ENCODE data around the gene YBX2.

YBX2 gene

DNA sequence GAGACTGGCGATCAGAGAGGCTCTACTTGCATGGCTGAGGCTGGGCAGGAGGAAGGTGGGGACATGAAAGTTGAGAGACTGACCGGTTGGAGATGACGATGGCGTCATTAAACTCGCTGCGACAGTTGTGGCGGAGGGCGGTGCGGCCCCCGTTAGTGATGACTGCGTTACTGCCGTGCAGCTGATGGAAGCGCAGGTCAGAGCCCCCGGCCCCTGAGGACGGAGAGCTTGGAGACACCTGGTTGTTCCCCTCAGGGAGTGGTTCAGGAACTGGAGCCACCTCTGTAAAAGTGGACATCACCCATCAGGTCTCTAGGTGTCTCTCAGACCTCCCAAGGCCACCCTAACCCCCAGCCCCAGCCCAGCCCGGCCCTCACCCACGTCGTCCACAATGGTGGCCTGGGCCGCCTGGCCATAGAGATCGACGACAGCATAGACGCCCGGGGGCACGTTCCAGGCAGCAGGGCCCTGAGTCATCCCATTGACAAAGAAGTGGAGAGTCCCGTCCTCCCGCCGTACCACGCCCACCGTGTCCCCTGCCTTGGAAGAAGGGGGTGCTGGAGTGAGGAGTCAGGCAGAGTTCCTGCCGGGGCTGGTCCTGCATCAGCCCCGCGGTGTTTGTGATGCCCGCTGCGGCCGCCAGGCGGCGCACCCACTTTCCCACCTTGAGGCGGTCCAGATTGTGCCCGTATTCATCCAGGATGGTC is 29.4 kb upstream of the YBX2 start:
- DNase-seq (ENCODE audit: low spot score) (no peak), FAIRE-seq (no peak)

DNA sequence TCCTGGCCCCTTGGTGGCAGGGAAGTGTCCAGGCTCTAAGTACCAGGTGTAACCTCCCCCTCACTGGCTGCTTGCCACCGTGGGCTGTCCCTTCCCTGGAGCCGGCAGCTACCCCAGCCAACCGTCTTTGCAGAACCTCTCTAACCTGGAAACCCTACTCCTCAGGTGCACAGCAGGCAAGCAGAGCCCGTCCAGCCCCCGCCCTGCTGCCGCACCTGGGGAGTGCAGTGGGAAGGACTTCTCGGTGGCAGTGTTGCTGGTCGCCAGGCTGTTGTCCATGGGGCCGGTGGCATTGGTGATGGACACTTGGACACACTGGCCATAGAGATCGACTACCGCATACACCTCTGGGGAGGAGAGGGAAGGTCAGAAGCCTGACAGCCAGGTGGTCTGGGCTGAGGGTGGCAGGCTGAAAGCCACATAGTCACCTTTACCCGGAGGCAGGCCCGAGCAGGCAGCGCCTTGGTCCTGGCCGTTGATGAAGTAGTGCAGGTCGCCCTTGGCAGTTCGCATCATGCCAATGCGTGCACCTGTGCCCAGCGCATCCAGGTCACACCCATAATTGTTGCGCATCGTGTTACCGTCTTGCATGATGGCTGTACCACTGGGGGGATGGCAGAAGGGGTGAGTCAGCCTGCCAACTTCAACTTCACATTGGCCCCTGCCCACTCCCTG is 28.2 kb upstream of the YBX2 start:
- no peak for DNase-seq (ENCODE audit: low spot score)
- FAIRE-seq = no peak

DNA sequence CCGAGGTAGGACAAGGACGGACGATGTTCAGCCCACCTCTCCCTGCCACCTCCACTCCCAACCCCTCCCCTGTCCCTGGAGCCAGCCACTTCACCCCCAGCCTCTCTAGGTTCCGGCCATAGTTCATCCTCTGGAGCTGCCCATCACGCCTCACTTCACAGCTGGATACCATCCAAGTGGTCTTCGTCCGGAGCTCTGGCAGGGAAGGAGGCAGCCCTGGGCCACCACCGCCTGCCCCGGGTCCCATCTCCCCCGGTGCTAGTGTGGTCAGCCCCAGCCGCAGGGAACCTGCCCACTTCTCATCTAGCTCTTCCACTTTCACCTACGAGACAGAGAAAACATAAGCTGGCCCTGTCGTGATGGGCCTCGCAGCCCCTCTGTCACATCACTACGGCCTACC is 27.0 kb upstream of the YBX2 start:
- DNase-seq (ENCODE audit: low spot score) (no peak), FAIRE-seq (no peak)

DNA sequence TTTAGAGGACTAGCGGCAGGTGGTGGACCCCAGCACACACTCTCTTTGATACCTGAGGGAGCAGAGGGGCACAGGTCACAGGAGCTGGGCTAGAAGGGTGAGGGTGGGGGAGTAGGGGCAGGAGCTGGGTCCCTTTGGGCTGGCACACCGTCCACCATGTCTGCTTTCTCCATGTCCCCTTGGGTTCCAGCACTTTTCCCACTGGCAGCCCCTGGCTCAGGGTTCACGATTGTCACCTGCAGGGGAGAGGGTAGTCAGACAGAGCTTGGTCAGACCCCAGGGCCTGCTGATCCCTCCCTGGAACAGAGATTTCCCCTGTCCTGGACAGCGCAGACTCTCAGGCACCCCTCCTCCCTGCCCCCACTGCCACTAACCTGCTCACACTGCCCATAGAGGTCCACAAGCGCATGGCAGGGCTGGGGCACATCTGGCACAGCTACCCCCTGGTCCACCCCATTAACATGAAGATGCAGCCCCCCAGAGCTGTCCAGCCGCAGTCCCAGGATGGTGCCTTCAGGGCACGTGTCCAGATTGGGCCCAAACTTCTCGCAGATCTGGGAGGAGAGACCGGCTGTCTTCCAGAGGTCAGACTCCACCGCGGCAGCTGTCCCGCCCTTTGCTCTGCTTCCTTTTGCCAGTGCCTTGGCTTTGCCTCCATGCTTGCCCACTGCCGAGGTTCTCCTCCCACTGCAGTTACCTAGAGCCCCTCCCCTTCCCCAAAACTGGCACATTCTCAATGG is 23.9 kb upstream of the YBX2 start:
- DNase-seq (ENCODE audit: low spot score) = no peak
- FAIRE-seq = no peak

DNA sequence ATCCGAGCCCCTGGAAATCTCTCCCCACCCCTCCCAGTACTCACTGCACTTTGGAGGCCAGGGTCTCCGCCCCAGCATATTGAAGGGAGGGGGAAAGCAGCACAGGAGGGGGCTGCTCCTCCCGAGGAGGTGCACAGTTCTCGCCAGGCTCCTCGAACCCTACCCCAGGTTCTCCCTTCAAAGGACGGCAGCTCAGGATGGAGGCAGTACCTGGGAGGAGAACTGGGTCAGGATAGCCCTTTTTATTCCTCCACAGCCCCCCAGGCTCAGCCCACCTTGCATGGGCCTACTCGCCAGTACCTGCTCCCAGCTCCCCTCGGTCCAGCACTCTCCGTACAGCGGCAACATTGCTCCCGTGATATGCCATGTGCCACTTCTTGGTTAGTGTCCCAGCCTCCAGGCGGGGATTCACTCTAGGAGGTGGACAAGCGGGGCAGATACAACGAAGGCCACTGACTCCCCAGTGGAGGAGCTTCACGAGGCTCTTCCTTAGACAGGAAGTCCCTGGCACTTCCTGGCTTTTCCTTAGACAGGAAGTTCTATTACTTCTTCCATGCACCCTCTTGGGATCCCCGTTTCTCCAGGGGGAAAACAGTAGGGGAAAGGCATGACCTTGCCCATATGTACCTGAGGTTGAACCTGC is 22.8 kb upstream of the YBX2 start:
- FAIRE-seq = no peak

DNA sequence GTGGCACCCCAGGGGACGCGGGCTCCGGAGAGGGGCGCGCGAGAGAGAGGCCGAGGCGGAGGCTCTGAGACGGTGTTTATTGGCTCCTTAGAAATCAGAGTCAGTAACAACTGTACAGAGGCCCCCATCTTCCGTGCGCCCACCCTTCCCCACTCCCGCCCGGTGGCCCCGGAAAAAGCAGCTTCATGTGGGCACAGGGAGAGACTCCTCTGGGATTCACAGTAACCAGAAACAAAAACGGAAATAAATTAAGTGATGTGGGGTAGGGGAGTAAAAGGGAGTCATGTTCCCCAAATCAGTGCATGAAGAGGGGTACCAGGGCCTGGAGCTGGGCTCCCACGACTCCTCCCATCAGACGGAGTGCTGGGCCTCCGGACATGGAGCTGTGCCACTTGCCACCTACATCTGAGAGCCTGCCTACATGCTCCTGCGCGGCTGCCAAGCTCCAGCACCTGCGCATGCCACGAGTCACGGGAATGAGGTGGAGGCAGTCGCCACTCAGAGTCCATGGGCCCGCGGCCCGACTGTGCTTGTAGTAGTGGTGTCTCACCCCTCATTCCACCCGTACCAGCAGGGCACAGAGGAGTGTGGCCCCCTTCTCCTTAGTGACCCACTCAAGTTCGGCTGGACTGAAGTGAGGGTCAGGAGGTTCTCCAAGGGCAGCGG is 21.3 kb upstream of the YBX2 start:
- DNase-seq (ENCODE audit: low spot score) (no peak), FAIRE-seq (no peak)

More for the DNA sequence above, 22.8 kb upstream of the YBX2 start:
- DNase-seq (ENCODE audit: low spot score) = no peak

DNA sequence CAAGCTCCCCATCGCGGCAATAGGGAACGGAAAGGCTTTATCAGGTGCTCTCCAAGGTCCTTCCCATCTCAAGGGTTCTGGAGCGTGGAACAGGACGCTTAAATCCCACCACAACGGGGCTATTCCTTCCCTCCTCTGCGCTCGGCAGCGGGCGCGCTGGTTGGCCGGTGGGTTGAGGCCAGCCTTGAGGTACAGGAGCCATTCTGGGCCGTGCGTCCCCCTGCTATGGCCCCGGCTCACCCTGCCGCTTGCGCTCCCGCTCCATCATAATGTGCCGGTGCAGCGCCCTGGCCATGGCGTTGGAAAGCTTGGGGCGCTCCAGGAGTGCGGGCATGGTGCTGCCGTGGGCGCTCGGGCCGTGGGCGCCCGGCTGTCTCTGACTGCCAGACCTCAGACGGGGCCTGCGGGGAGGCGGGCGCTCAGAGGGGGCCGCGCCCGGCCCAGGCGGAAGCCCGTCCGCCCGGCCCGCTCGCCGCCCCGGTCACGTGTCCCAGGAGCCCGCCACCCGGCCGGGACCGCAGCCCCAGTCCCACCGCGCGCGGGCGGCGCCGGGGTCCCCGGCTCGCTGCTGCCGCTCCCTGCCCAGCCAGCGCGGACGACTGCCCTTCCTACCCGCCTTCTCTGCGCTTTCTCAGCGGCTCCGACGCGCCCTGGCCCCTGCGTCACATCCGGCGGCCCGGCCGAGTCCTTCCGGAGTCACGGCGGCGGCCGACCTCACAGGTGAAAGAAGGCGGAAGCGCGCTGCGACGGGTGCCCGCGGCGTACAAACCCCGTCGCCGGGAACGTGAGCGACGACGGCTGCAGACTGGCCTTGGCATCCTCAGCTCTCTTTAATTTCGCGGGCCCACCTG is 20.5 kb upstream of the YBX2 start, which contains the start of gene GPS2:
Gene GPS2 (minus strand): TSS at position 642 of the 851 bp plus-strand sequence. CDS start 308 bp downstream, at position 334.
- peak; percentile 57 for DNase-seq (ENCODE audit: low spot score)
- FAIRE-seq = no peak

DNA sequence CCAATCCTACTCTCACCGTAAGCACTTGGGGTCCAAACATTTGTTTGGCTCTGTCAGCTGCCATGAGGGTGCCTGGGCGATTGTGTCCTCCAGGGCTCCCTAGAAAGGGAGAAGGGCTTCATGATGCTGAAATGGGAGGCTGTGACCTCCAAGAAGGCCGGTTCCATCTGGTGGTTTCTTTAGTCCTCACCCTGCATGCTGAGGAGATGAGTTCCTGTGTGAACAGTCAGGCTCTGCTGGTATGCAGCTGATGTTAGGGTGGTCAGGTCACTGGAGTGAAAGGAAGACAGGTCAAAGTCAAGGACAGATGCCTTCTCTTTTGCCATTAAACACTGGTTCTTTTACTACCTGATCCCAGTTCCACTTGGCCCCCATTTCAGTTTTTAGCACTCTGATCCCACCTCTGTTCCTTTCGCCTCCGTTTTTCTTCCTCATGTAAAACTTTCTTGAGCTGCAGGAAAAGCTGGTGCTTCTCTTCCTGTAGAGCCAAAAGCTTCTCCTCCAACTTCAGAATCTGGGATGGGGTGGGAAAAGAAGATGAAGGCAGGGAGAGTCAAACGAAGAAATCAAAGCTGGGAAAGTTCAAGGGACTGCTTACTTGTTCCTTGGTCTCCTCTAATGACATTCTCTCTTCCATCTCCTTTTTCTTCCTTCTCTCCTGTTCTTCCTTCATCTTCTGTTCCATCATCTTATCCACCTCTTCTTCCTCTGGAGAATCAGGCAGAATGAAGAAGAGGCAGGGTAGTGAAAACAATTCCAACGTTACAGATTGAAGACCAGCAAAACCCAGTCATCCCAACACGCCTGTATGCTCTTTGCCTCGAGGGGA is 19.7 kb upstream of the YBX2 start:
- no peak for FAIRE-seq
- peak; percentile 41 for DNase-seq (ENCODE audit: low spot score)

DNA sequence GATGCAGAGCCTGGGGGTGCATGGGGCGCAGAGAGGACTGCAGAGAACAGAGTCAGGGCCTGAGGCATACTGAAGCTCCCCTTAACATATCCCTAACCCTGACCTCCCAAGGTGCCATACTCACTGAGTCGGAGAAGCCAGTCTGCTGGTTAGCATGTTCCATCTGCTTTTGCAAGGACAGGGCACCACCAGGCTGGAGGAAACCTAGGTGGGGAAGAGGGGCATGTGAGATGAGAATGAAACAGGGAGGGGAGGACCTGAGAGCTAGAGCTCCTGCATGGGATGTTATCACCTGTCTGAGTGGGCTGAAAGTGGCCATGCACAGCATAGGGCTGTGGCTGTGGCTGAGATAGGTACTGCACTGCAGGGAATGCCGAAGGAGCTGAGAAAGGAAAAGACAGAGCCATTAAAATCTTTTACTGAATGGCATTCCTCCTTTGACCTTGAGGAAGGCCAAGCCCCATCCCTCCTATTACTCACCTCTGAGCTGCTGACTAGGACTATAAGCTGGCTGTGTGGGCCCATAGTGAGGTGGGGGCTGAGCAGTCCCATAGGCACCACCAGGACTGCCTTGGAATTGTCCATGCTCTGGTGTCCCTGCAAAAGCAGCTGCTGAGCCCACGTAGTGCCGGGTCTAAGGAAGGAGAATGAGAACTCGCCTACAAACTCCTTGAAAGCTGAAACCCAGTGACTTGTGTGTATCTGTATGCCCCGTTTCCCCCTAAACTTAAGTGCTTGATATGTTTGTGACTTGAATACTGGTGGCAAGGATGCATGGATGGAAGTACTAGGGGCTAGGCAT is 18.9 kb upstream of the YBX2 start:
- DNase-seq (ENCODE audit: low spot score) (peak; percentile 43), FAIRE-seq (no peak)

DNA sequence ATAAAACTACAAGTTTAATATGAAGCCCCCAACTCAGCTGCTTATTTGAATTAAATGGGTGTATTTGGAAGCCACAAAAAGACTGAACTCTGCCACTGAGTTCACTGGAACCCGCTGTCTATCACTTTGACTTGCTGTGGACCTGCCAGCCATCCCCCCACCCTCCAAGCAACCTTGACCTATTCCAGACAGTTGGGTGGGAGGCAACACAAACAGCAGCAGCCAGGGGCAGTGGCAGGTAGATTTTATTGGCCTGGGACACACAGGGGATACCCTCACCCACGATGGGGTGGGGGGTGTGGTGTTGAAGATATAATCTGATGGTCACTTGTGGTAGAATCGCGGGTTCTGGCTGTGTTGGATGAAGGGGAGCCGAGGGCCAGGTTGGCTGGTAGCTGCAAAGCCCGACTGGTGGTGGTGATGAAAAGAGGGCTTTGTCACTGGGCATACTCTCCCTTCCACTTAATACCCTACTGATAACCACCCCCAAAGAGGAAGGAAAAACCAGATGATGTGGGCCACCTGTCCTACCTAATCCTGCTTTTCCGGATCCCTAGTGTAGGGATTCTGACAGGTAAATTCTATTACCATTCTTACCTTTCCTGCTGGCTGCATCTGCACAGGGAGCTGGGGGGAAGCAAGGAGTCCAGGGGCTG is 18.1 kb upstream of the YBX2 start:
- DNase-seq (ENCODE audit: low spot score) (no peak), FAIRE-seq (no peak)

DNA sequence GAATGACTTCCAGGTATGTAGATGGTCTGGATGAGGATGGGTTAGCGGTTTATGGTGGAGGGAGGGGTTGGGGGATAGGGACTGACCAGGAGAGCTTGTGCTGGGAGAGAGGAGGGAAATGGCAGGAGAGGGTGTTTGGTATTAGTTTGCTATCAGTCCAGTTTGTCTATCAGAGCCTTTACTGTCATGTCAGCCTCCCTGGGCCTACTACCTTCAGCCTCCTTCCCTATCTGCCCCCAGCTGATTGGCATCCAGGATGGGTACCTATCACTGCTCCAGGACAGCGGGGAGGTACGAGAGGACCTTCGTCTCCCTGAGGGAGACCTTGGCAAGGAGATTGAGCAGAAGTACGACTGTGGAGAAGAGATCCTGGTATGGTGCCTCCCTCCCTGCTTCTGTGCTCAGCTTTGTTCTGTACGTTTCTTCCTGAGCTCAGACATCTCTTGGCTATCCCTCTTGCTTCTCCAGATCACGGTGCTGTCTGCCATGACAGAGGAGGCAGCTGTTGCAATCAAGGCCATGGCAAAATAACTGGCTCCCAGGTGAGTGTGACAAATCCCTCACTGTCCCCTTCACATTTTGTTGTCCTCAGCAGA is 16.8 kb upstream of the YBX2 start:
- DNase-seq (ENCODE audit: low spot score) = no peak
- FAIRE-seq = no peak

DNA sequence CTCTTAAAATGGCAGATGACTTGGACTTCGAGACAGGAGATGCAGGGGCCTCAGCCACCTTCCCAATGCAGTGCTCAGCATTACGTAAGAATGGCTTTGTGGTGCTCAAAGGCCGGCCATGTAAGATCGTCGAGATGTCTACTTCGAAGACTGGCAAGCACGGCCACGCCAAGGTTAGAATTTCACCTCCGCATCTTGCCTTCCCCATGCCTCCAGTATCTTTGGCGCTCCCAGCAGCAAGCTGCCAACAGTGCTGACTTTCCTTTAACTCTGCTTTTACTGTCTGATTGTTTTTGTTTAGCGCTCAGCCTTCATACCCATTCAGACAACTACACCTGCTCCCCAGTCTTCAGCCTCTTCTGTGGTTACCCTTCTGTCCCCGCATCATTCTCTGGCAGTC is 15.2 kb upstream of the YBX2 start:
- FAIRE-seq = no peak
- DNase-seq (ENCODE audit: low spot score) = no peak

DNA sequence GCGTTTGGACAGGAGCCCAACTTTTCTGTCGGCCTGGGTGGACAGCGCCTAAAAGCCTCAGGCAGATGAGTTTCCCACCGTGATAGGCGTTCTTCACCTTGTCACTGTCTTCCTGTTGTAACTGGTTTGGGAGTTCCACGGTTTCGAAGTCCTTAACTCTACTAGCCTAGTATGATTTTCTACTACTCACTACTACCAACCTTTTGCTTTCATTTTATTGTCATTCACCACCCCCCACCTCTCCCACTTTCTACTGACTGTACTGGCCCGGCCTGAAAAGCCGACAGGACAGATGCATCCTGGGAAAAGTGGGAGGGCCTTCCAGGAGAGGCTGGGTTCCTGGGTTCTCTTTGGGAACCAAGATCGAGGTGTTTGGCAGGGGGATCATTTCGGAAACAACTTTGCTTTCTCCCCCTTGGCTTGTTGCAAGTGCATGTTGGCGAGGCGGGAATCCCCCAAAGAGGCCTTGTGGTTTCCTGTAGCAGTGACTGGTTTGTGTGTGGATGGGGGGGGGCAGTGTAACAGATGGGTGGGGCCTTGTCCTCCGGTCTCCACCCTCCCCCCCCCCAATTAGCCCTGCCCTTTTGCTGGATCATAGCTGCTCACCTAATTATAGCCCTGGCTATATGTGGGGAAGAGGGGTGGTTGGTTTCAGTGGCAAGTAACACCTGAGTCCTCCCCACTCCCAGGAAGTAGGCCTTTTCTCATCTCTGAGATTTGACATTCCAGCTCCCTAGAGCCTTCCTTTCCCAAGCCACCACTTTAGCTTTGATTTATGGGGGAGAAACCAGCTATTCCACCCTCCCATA is 14.4 kb upstream of the YBX2 start:
- peak; percentile 24 for FAIRE-seq
- DNase-seq (ENCODE audit: low spot score) = peak; percentile 64

DNA sequence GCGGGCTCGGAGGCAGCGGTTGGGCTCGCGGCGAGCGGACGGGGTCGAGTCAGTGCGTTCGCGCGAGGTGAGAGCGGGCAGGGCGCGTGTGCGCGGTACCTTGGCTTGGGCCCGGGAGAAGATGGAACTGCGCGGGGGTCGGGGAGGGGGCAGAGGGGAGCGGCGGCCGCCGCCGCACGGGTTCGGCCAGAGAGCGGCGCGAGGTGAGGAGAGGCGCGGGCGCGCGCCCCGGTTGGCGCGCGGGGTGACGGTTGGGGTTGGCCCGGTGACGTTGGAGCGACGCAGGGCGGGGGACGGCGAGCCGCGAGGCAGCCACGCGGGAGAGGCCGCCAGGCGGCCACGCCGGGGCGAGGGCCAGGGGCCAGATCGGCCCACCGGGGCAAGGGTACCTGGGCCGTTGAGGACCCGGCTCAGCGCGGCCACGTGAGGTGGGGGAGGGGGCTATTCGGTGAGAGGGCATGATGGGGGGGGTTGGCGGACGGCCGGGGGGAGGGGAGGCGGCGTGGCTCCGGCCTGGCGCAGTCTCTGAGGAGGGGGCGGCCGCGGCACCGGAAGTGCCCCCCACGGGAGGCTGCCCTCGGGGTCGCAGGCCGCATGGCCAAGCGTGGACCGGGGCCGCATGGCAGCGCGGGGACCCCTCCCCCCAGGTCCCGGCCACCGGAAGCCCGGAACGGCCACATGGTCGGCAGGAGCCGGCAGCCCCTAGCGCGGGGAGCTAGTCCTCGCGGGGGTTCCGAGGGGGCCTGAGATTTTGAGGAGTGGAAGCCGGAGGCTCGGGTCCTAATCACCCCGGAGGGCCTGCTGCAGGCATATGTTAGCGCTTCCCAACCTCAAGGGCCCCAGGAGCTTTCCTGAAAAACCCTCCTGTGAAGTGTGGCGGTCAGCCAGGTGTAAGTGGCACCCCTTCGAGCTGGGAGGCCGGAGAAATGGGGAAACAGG is 13.5 kb upstream of the YBX2 start:
- DNase-seq (ENCODE audit: low spot score) (no peak), FAIRE-seq (no peak)

DNA sequence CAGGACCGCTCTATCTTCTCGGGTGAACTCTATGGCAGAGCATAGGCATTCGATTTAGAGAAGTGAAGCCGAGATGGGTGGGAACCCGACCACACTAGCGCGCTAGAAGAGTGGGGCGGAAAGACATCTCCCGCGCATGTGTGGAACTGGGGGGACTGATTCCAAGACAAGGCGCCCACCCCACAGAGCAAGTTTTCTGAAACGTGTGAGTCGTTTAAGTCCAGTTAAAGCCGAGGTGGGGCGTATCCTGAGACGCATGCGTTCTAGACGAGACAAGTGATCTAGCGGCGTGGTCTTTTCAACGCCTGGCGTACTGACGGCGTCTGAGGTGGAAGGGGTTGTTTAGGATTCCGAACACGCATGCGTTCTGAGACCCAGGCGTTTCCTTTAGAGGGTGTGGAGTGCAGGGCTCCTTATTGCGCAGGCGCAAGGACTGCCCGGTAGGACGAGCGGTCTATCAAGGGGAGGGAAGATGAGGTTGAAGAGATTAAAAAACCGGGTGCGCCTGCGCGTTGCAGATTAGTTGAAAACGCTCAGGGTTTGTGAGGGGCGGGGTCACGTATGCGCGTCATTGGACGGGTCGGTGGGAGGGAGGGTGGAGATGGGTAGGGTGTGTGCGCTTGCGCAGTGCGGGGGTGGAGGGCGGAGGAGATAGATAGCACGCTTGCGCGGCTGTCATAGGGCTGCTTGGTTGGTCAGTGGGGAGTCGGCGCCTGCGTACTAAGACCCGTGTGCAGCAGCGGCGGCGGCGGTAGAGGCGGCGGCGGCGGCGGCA is 12.7 kb upstream of the YBX2 start, which contains the start of gene EIF5A:
Gene EIF5A (plus strand): TSS at position 718 of the 775 bp plus-strand sequence. CDS start 2,008 bp downstream, outside the sequence.
- FAIRE-seq (peak; percentile 90), DNase-seq (ENCODE audit: low spot score) (peak; percentile 99)

Data from RCC 7860 (cell line).